GM06990 (cell line): ENCODE data around the gene LYPD6B.

Experiments used
- DNase-seq: peaks from one replicate; pipeline ENCODE4 v3.0.0-alpha.2; 2011; ENCODE audit not compliant: insufficient read length; ENCODE audit errors: extremely low read depth
- H3K27me3 ChIP-seq: replicated peaks from 2 replicates; pipeline ENCODE4 v1.6.0; 2011; ENCODE audit warnings: low read length; ENCODE audit not compliant: control insufficient read depth, insufficient read depth
- H3K36me3 ChIP-seq: 2 replicates; pipeline ENCODE4 v1.5.1; 2011; ENCODE audit warnings: low read length; ENCODE audit not compliant: control insufficient read depth, insufficient read depth
- H3K4me3 ChIP-seq: replicated peaks from 2 replicates; pipeline ENCODE4 v1.5.1; 2011; ENCODE audit warnings: low read depth, mild to moderate bottlenecking, control low read depth, low read length
- CTCF ChIP-seq: IDR thresholded peaks from 2 replicates; pipeline ENCODE4 v1.5.1; 2011; ENCODE audit warnings: low read length, control low read depth, mild to moderate bottlenecking, inconsistent platforms; ENCODE audit not compliant: insufficient read depth, poor library complexity, severe bottlenecking

The LYPD6B gene

GRCh38 chr2:149056541-149057255 lies 18.2 kb downstream of the LYPD6B start:
- Histone ChIP-seq H3K36me3 (no peaks in the 10 kb centered on the region), H3K27me3 (no peaks in the 10 kb centered on the region), H3K4me3 (no peak overlapping the region)
- no peak for DNase-seq
- TF ChIP-seq CTCF = no peak

- no peak for TF ChIP-seq CTCF
- no peak overlapping the region for H3K4me3 ChIP-seq
Measured at GRCh38 chr2:149057401-149057800, 18.9 kb downstream of the LYPD6B start.

GRCh38 chr2:149058936-149059335 lies 20.4 kb downstream of the LYPD6B start:
- TF ChIP-seq CTCF = no peak
- H3K4me3 ChIP-seq = no peak overlapping the region
- no peaks in the 10 kb centered on the region for H3K36me3 ChIP-seq
- H3K27me3 ChIP-seq = no peaks in the 10 kb centered on the region
- DNase-seq = no peak

More at GRCh38 chr2:149057401-149057800, 18.9 kb downstream of the LYPD6B start:
- no peaks in the 10 kb centered on the region for H3K27me3 ChIP-seq
- H3K36me3 ChIP-seq = no peaks in the 10 kb centered on the region
- DNase-seq = no peak

GRCh38 chr2:149059822-149060221 lies 21.3 kb downstream of the LYPD6B start:
- Histone ChIP-seq H3K36me3 (no peaks in the 10 kb centered on the region), H3K4me3 (no peak overlapping the region), H3K27me3 (no peaks in the 10 kb centered on the region)
- TF ChIP-seq CTCF = no peak
- no peak for DNase-seq

GRCh38 chr2:149061133-149061745 lies 22.7 kb downstream of the LYPD6B start:
- no peak overlapping the region for H3K4me3 ChIP-seq
- TF ChIP-seq CTCF = no peak
- no peak for DNase-seq
- no peaks in the 10 kb centered on the region for H3K36me3 ChIP-seq
- no peaks in the 10 kb centered on the region for H3K27me3 ChIP-seq

GRCh38 chr2:149062531-149062930 lies 24.0 kb downstream of the LYPD6B start:
- Histone ChIP-seq H3K27me3 (no peaks in the 10 kb centered on the region), H3K4me3 (no peak overlapping the region), H3K36me3 (no peaks in the 10 kb centered on the region)
- no peak for DNase-seq
- TF ChIP-seq CTCF = no peak
